Tibial artery (tissue), 4 donors: ENCODE results near the gene THTPA.

Source experiments
- DNase-seq, 2 donors: peaks; one replicate each; pipeline ENCODE4 v3.0.0-alpha.2; 2019
- H3K27ac ChIP-seq, 2 donors: fragments of 200-600 bp; sonication (generic) in 1 of 2; 1 replicate in 1 of 2; 2 replicates in 1 of 2; pipeline ENCODE4 v1.5.1; 2018 to 2019; ENCODE audit warnings: mild to moderate bottlenecking in 1 of 2
- H3K27me3 ChIP-seq, 2 donors: fragments of 200-600 bp; sonication (generic) in 1 of 2; one replicate each; pipeline versions ENCODE4 v1.5.1 to v1.6.0; 2016 to 2019
- H3K36me3 ChIP-seq, 3 donors: fragments of 200-600 bp; sonication (generic) in 2 of 3; one replicate each; pipeline ENCODE4 v1.5.1; 2016 to 2019; ENCODE audit warnings: mild to moderate bottlenecking in 2 of 3
- H3K4me1 ChIP-seq, 4 donors: fragments of 200-600 bp; sonication (generic) in 2 of 4; 1 replicate in 3 of 4; 2 replicates in 1 of 4; pipeline ENCODE4 v1.5.1; 2016 to 2019
- H3K4me3 ChIP-seq, 2 donors: fragments of 200-600 bp; sonication (generic) in 1 of 2; 1 replicate in 1 of 2; 2 replicates in 1 of 2; pipeline ENCODE4 v1.5.1; 2018 to 2019; ENCODE audit warnings: mild to moderate bottlenecking in 2 of 2
- H3K9me3 ChIP-seq, 3 donors: fragments of 200-600 bp; sonication (generic) in 1 of 3; one replicate each; pipeline ENCODE4 v1.5.1; 2016 to 2019
- CTCF ChIP-seq, 2 experiments: fragments of 200-600 bp in 1 of 2; fragments of 450-650 bp in 1 of 2; IDR thresholded peaks; one replicate each; pipeline ENCODE4 v1.5.1; 2017 to 2019; ENCODE audit warnings: antibody characterized with exemption in 2 of 2, mild to moderate bottlenecking in 1 of 2, moderate library complexity in 1 of 2
- intact Hi-C: fragments of 100-400 bp; cut with DNase I; formaldehyde crosslinking; loops from one replicate; pipeline ENCODE4 v1.15.0; 2023; ENCODE audit warnings: low total_unique reads

Gene THTPA

GRCh38 chr14:23523229-23524016 is 32.6 kb upstream of the THTPA start:
- Histone ChIP-seq H3K9me3 (no peaks in the 10 kb centered on the region), H3K4me1 (no peaks in the 10 kb centered on the region), H3K4me3 (no peak overlapping the region), H3K27ac (no peak overlapping the region), H3K36me3 (peaks cover 0 to 20% (median 0%) of the 10 kb centered on the region in 3 donors), H3K27me3 (no peaks in the 10 kb centered on the region)
- DNase-seq = no peak
- no peak for TF ChIP-seq CTCF (IDR thresholded peaks at IDR 0.05)
- intact Hi-C loops = no loop called here

- intact Hi-C loops = no loop called here
These were observed 31.1 kb upstream of the THTPA start for GRCh38 chr14:23524954-23525353.

DNA sequence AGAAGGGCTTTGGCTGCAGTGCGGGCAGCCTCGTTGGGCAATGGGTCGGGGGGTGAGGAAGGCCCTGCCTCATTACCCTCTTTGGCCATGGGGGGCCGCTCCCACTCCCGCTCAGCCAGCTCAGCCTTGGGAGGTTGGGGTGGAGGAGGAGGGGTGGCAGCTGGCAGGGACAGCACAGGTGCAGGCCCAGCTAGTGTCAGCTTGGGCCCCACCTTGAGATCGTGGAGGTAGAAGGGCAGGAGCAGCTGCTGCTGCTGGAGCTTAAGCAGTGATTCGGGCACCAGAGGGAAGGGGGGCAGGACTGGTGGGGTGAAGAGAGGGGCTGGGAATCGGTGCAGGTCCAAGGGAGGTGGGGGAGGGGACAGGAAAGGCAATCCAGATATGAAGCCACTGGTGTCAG is 30.5 kb upstream of the THTPA start:
- Histone ChIP-seq H3K4me3 (no peak overlapping the region), H3K27ac (no peak overlapping the region), H3K9me3 (no peaks in the 10 kb centered on the region), H3K27me3 (no peaks in the 10 kb centered on the region), H3K36me3 (peaks cover 0 to 20% (median 0%) of the 10 kb centered on the region in 3 donors), H3K4me1 (no peaks in the 10 kb centered on the region)
- no peak for DNase-seq
- intact Hi-C loops = no loop called here
- no peak for TF ChIP-seq CTCF (IDR thresholded peaks at IDR 0.05)

More at GRCh38 chr14:23524954-23525353, 31.1 kb upstream of the THTPA start:
- DNase-seq = no peak
- Histone ChIP-seq H3K27ac (no peak overlapping the region), H3K4me1 (no peaks in the 10 kb centered on the region), H3K9me3 (no peaks in the 10 kb centered on the region), H3K4me3 (no peak overlapping the region), H3K36me3 (peaks cover 0 to 20% (median 0%) of the 10 kb centered on the region in 3 donors), H3K27me3 (no peaks in the 10 kb centered on the region)
- TF ChIP-seq CTCF (IDR thresholded peaks at IDR 0.05) = no peak

GRCh38 chr14:23528555-23528954 is 27.5 kb upstream of the THTPA start:
- no peak for TF ChIP-seq CTCF (IDR thresholded peaks at IDR 0.05)
- Histone ChIP-seq H3K4me1 (no peaks in the 10 kb centered on the region), H3K36me3 (peaks cover 0 to 20% (median 0%) of the 10 kb centered on the region in 3 donors), H3K27me3 (no peaks in the 10 kb centered on the region), H3K9me3 (no peaks in the 10 kb centered on the region), H3K4me3 (no peak overlapping the region), H3K27ac (no peak overlapping the region)
- no peak for DNase-seq
- intact Hi-C loops = no loop called here

DNA sequence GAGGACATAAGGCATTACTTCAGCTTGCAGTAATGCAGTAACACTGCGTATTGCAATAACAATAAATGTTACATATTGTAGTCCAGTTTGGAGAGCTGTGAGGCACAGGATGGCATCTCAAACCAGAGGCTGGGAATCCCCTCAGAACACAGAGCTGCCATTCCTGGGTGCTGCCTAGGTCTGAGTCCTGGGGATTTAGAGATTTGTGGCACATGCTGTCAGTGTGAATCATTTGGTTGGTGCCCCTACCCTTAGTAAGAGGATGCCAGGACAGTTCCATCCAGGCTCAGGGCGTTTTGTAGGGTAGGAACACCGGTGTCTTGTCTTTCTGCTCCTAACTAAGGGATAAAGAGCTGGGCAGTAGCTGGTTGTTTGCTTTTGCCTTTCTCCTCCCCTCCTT is 27.1 kb upstream of the THTPA start:
- Histone ChIP-seq H3K9me3 (no peaks in the 10 kb centered on the region), H3K27me3 (no peaks in the 10 kb centered on the region), H3K36me3 (peaks cover 0 to 20% (median 0%) of the 10 kb centered on the region in 3 donors), H3K27ac (no peak overlapping the region), H3K4me3 (no peak overlapping the region), H3K4me1 (no peaks in the 10 kb centered on the region)
- DNase-seq = no peak
- TF ChIP-seq CTCF (IDR thresholded peaks at IDR 0.05) = no peak
- intact Hi-C loops = no loop called here
